ENCODE measurements around the gene RTF2. TPM values are rescaled to one million over a fixed set of nuclear protein-coding genes. Genes with fewer than 3 reads are reported as not detected.
"Not testable (repeated sequence)": the region's sequence is repeated elsewhere in the genome, so short reads cannot be mapped to it uniquely, and the experiment has no call there.

Gene RTF2
- total and polyA plus RNA-seq, 8 donors: 5.5 to 87.5 (median 54.7) TPM

- Histone ChIP-seq H3K9me3 (no peaks in the 10 kb centered on the region), H3K4me1 (peaks cover 0 to 11% (median 0%) of the 10 kb centered on the region in 4 donors), H3K36me3 (no peaks in the 10 kb centered on the region), H3K4me3 (no peak overlapping the region), H3K27me3 (no peaks in the 10 kb centered on the region), H3K27ac (no peak overlapping the region)
- intact Hi-C loops (cut with DNase I; ENCODE audit: low total_unique reads): loop anchor here (10.0 kb wide), 1 partner anchor 490 kb away; no protein-coding TSS in a partner anchor
- peak in 1 of 2 donors; percentile 79 for DNase-seq
- TF ChIP-seq EP300 (IDR thresholded peaks at IDR 0.05): no peak
- peak in 1 of 3 donors; percentile 52 for TF ChIP-seq POLR2AphosphoS5 (IDR thresholded peaks at IDR 0.05)
- WGBS, 5 donors: 12 to 31% (median 23%) methylated on average over 4 of the region's 4 CpGs
Measured at GRCh38 chr20:56554869-56555268, 86.4 kb downstream of the RTF2 start.

- intact Hi-C loops (cut with DNase I; ENCODE audit: low total_unique reads): loop anchor here (10.0 kb wide), 1 partner anchor 486 kb away; no protein-coding TSS in a partner anchor
- peaks cover 0 to 11% (median 0%) of the 10 kb centered on the region in 4 donors for H3K4me1 ChIP-seq
- TF ChIP-seq POLR2AphosphoS5 (IDR thresholded peaks at IDR 0.05): no peak
- no peak for TF ChIP-seq EP300 (IDR thresholded peaks at IDR 0.05)
- H3K27me3 ChIP-seq: no peaks in the 10 kb centered on the region
- no peak overlapping the region for H3K27ac ChIP-seq
- DNase-seq: no peak
- no peak overlapping the region for H3K4me3 ChIP-seq
- no peaks in the 10 kb centered on the region for H3K36me3 ChIP-seq
- no peaks in the 10 kb centered on the region for H3K9me3 ChIP-seq
- WGBS, 5 donors: 46 to 64% (median 51%) methylated on average over 6 of the region's 6 CpGs
Measured at GRCh38 chr20:56558968-56559367, 90.5 kb downstream of the RTF2 start.

DNA sequence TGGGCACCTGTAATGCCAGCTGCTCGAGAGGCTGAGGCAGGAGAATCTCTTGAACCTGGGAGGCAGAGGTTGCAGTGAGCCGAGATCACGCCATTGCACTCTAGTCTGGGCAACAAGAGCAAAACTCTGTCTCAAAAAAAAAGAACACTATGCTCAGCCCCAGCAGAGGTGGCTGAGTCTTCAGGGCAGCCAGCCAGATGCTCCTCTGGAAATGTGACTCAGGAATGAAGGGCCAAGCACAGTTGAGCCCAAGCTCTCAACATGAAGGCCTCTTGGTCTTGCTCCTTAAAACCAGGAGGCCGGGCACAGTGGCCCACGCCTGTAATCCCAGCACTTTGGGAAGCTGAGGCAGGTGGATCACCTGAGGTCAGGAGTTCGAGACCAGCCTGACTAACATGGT, 96.1 kb downstream of the RTF2 start:
- H3K27me3 ChIP-seq; DNase-seq; H3K4me1 ChIP-seq; intact Hi-C loops (cut with DNase I; ENCODE audit: low total_unique reads); H3K27ac ChIP-seq; H3K36me3 ChIP-seq; H3K9me3 ChIP-seq; H3K4me3 ChIP-seq: not testable (repeated sequence)
- WGBS, 5 donors: 86 to 98% (median 90%) methylated on average over 4 to 6 of the region's 6 CpGs

DNA sequence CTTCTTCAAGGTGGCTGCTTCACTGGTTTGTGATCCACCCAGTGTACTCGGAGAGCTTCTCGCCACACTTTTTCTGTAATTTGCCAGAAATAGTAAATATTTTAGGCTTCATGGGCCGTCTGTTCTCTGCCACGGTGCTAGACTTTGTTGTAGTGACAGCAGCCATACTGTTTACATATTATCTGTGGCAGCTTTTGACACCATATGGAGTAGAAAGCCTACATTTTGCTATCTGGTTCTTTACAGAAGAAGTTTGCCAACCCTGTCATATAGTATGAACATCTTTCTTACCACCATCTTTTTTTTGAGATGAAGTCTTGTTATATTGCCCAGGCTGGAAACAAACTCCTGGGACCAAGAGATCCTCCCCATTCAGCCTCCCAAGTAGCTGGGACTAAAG, 97.1 kb downstream of the RTF2 start:
- DNase-seq: no peak
- H3K27me3 ChIP-seq: no peaks in the 10 kb centered on the region
- no peaks in the 10 kb centered on the region for H3K9me3 ChIP-seq
- 70 to 86% (median 79%) methylated on average over 4 of the region's 4 CpGs for WGBS, 5 donors
- TF ChIP-seq EP300 (IDR thresholded peaks at IDR 0.05): no peak
- no peak for TF ChIP-seq CTCF (IDR thresholded peaks at IDR 0.05)
- no peak for TF ChIP-seq POLR2A (IDR thresholded peaks at IDR 0.05)
- no peak for TF ChIP-seq POLR2AphosphoS5 (IDR thresholded peaks at IDR 0.05)
- intact Hi-C loops (cut with DNase I; ENCODE audit: low total_unique reads): no loop called here
- no peak overlapping the region for H3K4me3 ChIP-seq
- H3K27ac ChIP-seq: no peak overlapping the region
- no peaks in the 10 kb centered on the region for H3K36me3 ChIP-seq
- no peaks in the 10 kb centered on the region for H3K4me1 ChIP-seq

DNA sequence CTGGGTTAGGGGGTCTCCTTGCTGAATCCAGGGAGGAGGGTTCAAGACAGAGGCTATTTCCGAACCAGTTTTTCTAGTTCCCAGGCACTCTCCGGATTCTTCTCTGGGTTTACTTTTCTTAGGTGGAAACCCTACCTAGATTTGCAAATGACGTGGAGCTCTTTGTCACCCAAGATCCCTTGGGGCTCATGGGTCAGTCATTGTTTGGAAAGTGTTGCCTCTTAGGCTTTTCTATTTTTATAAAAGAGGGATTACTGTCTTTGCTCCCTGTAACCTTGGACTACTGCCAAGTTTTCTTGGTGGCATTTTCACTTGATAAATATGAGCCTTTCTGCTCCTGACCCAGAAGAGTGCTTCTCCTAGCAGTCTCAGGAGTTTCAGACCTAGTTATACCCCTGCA, 98.2 kb downstream of the RTF2 start:
- Histone ChIP-seq H3K36me3 (no peaks in the 10 kb centered on the region), H3K27me3 (no peaks in the 10 kb centered on the region), H3K9me3 (peaks cover 0 to 4% (median 0%) of the 10 kb centered on the region in 4 donors), H3K4me3 (no peak overlapping the region), H3K27ac (no peak overlapping the region), H3K4me1 (no peaks in the 10 kb centered on the region)
- WGBS, 5 donors: 20 to 39% (median 30%) methylated on average over 3 of the region's 3 CpGs
- intact Hi-C loops (cut with DNase I; ENCODE audit: low total_unique reads): no loop called here
- DNase-seq: peak in 1 of 2 donors; percentile 79
- TF ChIP-seq EP300 (IDR thresholded peaks at IDR 0.05) (no peak), POLR2AphosphoS5 (IDR thresholded peaks at IDR 0.05) (no peak), CTCF (IDR thresholded peaks at IDR 0.05) (no peak), POLR2A (IDR thresholded peaks at IDR 0.05) (no peak)

Small RNA genes lying within 50 kb of the gene (small RNA-seq; reads per million reads assigned to genes)
- 0 reads per million in 4 donors for gene RPL39P

Other genes starting within 250 kb of the RTF2 start
- gene MC3R, start 219.9 kb upstream of the RTF2 start, total RNA-seq: not detected
- not detected for gene MC3R, start 219.9 kb upstream of the RTF2 start, polyA plus RNA-seq
- 10 to 100 TPM; 11.3 to 33.8 (median 26.1) TPM for gene FAM210B, start 109.7 kb upstream of the RTF2 start, total RNA-seq
- 10 to 100 TPM; 32.5 to 42.6 (median 32.5) TPM for gene FAM210B, start 109.7 kb upstream of the RTF2 start, polyA plus RNA-seq
- 10 to 100 TPM in 2 of 5 donors, 1 to 10 TPM in 2, under 1 TPM in 1; 0.45 to 27.7 (median 7.0) TPM for gene AURKA, start 76.4 kb upstream of the RTF2 start, total RNA-seq
- 1 to 10 TPM; 5.1 to 8.3 (median 6.7) TPM for gene AURKA, start 76.4 kb upstream of the RTF2 start, polyA plus RNA-seq
- 10 to 100 TPM in 4 of 5 donors, 1 to 10 TPM in 1; 9.3 to 86.2 (median 23.9) TPM for gene CSTF1, start 76.0 kb upstream of the RTF2 start, total RNA-seq
- gene CSTF1, start 76.0 kb upstream of the RTF2 start, polyA plus RNA-seq: 10 to 100 TPM in 1 of 3 donors, 1 to 10 TPM in 2; 7.1 to 12.8 (median 8.7) TPM
- gene CASS4, start 56.4 kb upstream of the RTF2 start, total RNA-seq: 1 to 10 TPM in 3 of 5 donors, under 1 TPM in 1, not detected in 1; 0.45 to 8.2 (median 4.2) TPM
- gene CASS4, start 56.4 kb upstream of the RTF2 start, polyA plus RNA-seq: 1 to 10 TPM in 1 of 3 donors, under 1 TPM in 2; 0.23 to 1.6 (median 0.76) TPM
- gene FAM209A, start 56.1 kb downstream of the RTF2 start, total RNA-seq: under 1 TPM in 1 of 5 donors, not detected in 4; 0.73 TPM
- under 1 TPM in 2 of 3 donors, not detected in 1; 0.38 to 0.44 TPM for gene FAM209A, start 56.1 kb downstream of the RTF2 start, polyA plus RNA-seq
- gene FAM209B, start 64.6 kb downstream of the RTF2 start, total RNA-seq: not detected
- gene FAM209B, start 64.6 kb downstream of the RTF2 start, polyA plus RNA-seq: under 1 TPM in 2 of 3 donors, not detected in 1; 0.75 to 0.78 TPM
- gene TFAP2C, start 160.7 kb downstream of the RTF2 start, total RNA-seq: 1 to 10 TPM in 1 of 5 donors, under 1 TPM in 2, not detected in 2; 0.18 to 2.0 (median 0.89) TPM
- gene TFAP2C, start 160.7 kb downstream of the RTF2 start, polyA plus RNA-seq: 10 to 100 TPM in 1 of 3 donors, under 1 TPM in 1, not detected in 1; 0.12 to 10.9 TPM